ENCODE data around the gene NXNL1. TPM values are rescaled to one million over a fixed set of nuclear protein-coding genes. Genes with fewer than 3 reads are reported as not detected.

NXNL1 gene
- total and polyA plus RNA-seq, 2 donors = not detected

DNA sequence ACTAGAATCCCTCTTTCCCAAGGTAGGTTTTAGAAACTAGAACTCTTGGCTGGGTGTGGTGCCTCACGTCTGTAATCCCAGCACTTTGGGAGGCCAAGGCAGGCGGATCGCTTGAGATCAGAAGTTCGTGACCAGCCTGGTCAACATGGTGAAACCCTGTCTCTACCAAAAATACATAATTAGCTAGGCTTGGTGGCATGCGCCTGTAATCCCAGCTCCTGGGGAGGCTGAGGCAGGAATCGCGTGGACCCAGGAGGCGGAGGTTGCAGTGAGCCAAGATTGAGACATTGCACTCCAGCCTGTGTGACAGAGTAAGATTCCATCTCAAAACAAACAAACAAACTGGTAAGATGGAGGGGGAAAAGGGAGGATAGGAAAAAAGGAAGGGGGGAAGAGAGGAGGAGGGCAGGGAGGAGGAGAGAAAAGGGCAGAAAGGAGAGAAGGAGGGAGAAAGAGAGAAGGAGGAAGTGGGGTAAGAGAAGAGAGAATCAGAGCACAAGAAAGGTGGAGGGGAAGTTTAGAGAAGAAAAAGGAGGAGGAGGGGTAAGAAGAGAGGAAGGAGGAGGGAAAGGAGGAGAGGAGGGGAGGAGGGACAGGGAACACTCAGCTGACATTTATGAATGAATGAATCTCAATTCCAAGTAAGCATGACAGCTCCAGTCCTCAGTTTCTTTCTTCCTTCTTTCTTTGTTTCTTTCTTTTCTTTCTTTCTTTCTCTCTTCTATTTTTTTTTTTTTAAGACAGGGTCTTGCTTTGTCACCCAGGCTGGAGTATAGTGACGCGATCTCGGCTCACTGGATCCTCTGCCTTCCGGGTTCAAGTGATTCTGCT, 7.0 kb upstream of the NXNL1 start:
- Histone ChIP-seq H3K4me3 (ENCODE audit: low read length in 2 of 2) (no peak overlapping the region), H3K9me3 (ENCODE audit: control insufficient read depth in 2 of 2, insufficient read depth in 1 of 2, low read length in 1 of 2) (peaks cover 0 to under 1% of the 10 kb centered on the region in 2 donors)
- WGBS = 93% methylated on average over 12 of the region's 12 CpGs

GRCh38 chr19:17466487-17466850, 5.7 kb upstream of the NXNL1 start:
- Histone ChIP-seq H3K27ac (ENCODE audit: low read depth in 1 of 2, low read length in 1 of 2) (no peak overlapping the region), H3K9me3 (ENCODE audit: control insufficient read depth in 2 of 2, insufficient read depth in 1 of 2, low read length in 1 of 2) (no peaks in the 10 kb centered on the region), H3K4me3 (ENCODE audit: low read length in 2 of 2) (no peak overlapping the region), H3K27me3 (ENCODE audit: control insufficient read depth in 2 of 2, insufficient read depth in 1 of 2, low read length in 1 of 2) (peaks cover 2 to 35% of the 10 kb centered on the region in 2 donors), H3K4me1 (ENCODE audit: control insufficient read depth in 2 of 2, insufficient read depth in 2 of 2, low read length in 2 of 2) (peaks cover 11 to 31% of the 10 kb centered on the region in 2 donors), H3K36me3 (ENCODE audit: control insufficient read depth in 2 of 2, insufficient read depth in 2 of 2, low read length in 1 of 2) (no peaks in the 10 kb centered on the region)
- WGBS = 66% methylated on average over 6 of the region's 6 CpGs
- DNase-seq (ENCODE audit: low read depth in 6 of 9, low spot score in 9 of 9) = no peak

More for the DNA sequence above, 7.0 kb upstream of the NXNL1 start:
- Histone ChIP-seq H3K27me3 (ENCODE audit: control insufficient read depth in 2 of 2, insufficient read depth in 1 of 2, low read length in 1 of 2) (peaks cover 2 to 41% of the 10 kb centered on the region in 2 donors), H3K27ac (ENCODE audit: low read depth in 1 of 2, low read length in 1 of 2) (no peak overlapping the region), H3K36me3 (ENCODE audit: control insufficient read depth in 2 of 2, insufficient read depth in 2 of 2, low read length in 1 of 2) (no peaks in the 10 kb centered on the region), H3K4me1 (ENCODE audit: control insufficient read depth in 2 of 2, insufficient read depth in 2 of 2, low read length in 2 of 2) (peaks cover 12 to 33% of the 10 kb centered on the region in 2 donors)
- DNase-seq (ENCODE audit: low read depth in 6 of 9, low spot score in 9 of 9) = no peak

- WGBS = 94% methylated on average over 3 of the region's 3 CpGs
- H3K4me1 ChIP-seq (ENCODE audit: control insufficient read depth in 2 of 2, insufficient read depth in 2 of 2, low read length in 2 of 2) = peaks cover 0 to 5% of the 10 kb centered on the region in 2 donors
- peaks cover 20 to 54% of the 10 kb centered on the region in 2 donors for H3K27me3 ChIP-seq (ENCODE audit: control insufficient read depth in 2 of 2, insufficient read depth in 1 of 2, low read length in 1 of 2)
- H3K9me3 ChIP-seq (ENCODE audit: control insufficient read depth in 2 of 2, insufficient read depth in 1 of 2, low read length in 1 of 2) = no peaks in the 10 kb centered on the region
- no peak for DNase-seq (ENCODE audit: low read depth in 6 of 9, low spot score in 9 of 9)
- no peak overlapping the region for H3K4me3 ChIP-seq (ENCODE audit: low read length in 2 of 2)
- H3K36me3 ChIP-seq (ENCODE audit: control insufficient read depth in 2 of 2, insufficient read depth in 2 of 2, low read length in 1 of 2) = no peaks in the 10 kb centered on the region
- no peak overlapping the region for H3K27ac ChIP-seq (ENCODE audit: low read depth in 1 of 2, low read length in 1 of 2)
These were observed 1.8 kb downstream of the NXNL1 start for GRCh38 chr19:17458970-17459369.

DNA sequence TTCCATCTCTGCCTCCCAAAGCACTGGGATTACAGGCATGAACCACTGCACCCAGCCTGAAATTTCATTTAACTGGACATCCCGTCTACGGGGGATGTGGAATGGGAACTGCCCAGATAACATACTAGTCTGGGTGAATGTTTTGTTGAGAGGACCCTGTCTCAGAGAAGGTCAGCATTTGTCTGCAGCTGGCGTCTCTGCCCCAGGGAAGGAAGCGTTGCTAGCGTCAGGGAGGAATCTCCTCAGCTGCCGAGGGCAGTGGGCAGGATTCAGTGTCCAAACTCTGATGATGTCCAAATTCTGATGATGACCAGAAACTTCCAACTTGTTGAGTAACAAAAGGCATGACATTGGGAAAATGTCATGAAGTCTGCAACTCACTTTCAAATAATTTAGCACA, 3.1 kb downstream of the NXNL1 start:
- Histone ChIP-seq H3K4me1 (ENCODE audit: control insufficient read depth in 2 of 2, insufficient read depth in 2 of 2, low read length in 2 of 2) (peaks cover 0 to 7% of the 10 kb centered on the region in 2 donors), H3K27ac (ENCODE audit: low read depth in 1 of 2, low read length in 1 of 2) (no peak overlapping the region), H3K27me3 (ENCODE audit: control insufficient read depth in 2 of 2, insufficient read depth in 1 of 2, low read length in 1 of 2) (peaks cover 20 to 63% of the 10 kb centered on the region in 2 donors), H3K36me3 (ENCODE audit: control insufficient read depth in 2 of 2, insufficient read depth in 2 of 2, low read length in 1 of 2) (no peaks in the 10 kb centered on the region), H3K4me3 (ENCODE audit: low read length in 2 of 2) (no peak overlapping the region), H3K9me3 (ENCODE audit: control insufficient read depth in 2 of 2, insufficient read depth in 1 of 2, low read length in 1 of 2) (peaks cover 0 to 7% of the 10 kb centered on the region in 2 donors)
- no peak for DNase-seq (ENCODE audit: low read depth in 6 of 9, low spot score in 9 of 9)
- WGBS = 88% methylated on average over 6 of the region's 6 CpGs

DNA sequence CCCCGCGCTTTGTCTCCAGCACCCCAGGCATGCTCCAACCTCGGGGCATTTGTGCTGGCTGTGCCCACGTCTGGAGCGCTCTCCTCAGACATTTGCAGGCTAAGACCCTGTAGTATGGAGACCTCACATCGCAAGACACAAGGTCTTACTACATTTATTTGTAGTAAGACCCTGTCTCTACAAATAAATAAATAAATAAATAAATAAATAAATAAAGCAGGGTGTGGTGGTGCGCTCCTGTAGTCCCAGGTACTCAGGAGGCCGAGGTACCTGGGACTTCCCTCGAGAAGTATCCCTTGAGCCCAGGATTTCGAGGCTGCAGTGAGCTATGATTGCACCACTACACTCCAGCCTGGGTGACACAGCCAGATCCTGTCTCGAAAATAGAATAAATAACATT, 4.6 kb downstream of the NXNL1 start:
- 85% methylated on average over 11 of the region's 11 CpGs for WGBS
- peaks cover 20 to 65% of the 10 kb centered on the region in 2 donors for H3K27me3 ChIP-seq (ENCODE audit: control insufficient read depth in 2 of 2, insufficient read depth in 1 of 2, low read length in 1 of 2)
- no peak overlapping the region for H3K27ac ChIP-seq (ENCODE audit: low read depth in 1 of 2, low read length in 1 of 2)
- H3K4me1 ChIP-seq (ENCODE audit: control insufficient read depth in 2 of 2, insufficient read depth in 2 of 2, low read length in 2 of 2) = peaks cover 0 to 7% of the 10 kb centered on the region in 2 donors
- no peaks in the 10 kb centered on the region for H3K36me3 ChIP-seq (ENCODE audit: control insufficient read depth in 2 of 2, insufficient read depth in 2 of 2, low read length in 1 of 2)
- no peak overlapping the region for H3K4me3 ChIP-seq (ENCODE audit: low read length in 2 of 2)
- peaks cover 0 to 7% of the 10 kb centered on the region in 2 donors for H3K9me3 ChIP-seq (ENCODE audit: control insufficient read depth in 2 of 2, insufficient read depth in 1 of 2, low read length in 1 of 2)
- DNase-seq (ENCODE audit: low read depth in 6 of 9, low spot score in 9 of 9) = no peak

- no peak overlapping the region for H3K4me3 ChIP-seq (ENCODE audit: low read length in 2 of 2)
- WGBS = 24% methylated on average over 58 of the region's 58 CpGs
These were observed 5.2 kb downstream of the NXNL1 start for GRCh38 chr19:17455308-17456123.

GRCh38 chr19:17454576-17455071, 6.1 kb downstream of the NXNL1 start:
- Histone ChIP-seq H3K9me3 (ENCODE audit: control insufficient read depth in 2 of 2, insufficient read depth in 1 of 2, low read length in 1 of 2) (peaks cover 0 to 7% of the 10 kb centered on the region in 2 donors), H3K27me3 (ENCODE audit: control insufficient read depth in 2 of 2, insufficient read depth in 1 of 2, low read length in 1 of 2) (peaks cover 20 to 71% of the 10 kb centered on the region in 2 donors), H3K36me3 (ENCODE audit: control insufficient read depth in 2 of 2, insufficient read depth in 2 of 2, low read length in 1 of 2) (no peaks in the 10 kb centered on the region), H3K27ac (ENCODE audit: low read depth in 1 of 2, low read length in 1 of 2) (no peak overlapping the region), H3K4me1 (ENCODE audit: control insufficient read depth in 2 of 2, insufficient read depth in 2 of 2, low read length in 2 of 2) (peaks cover 0 to 7% of the 10 kb centered on the region in 2 donors), H3K4me3 (ENCODE audit: low read length in 2 of 2) (no peak overlapping the region)
- 43% methylated on average over 13 of the region's 13 CpGs for WGBS
- no peak for DNase-seq (ENCODE audit: low read depth in 6 of 9, low spot score in 9 of 9)

More at GRCh38 chr19:17455308-17456123, 5.2 kb downstream of the NXNL1 start:
- peaks cover 0 to 7% of the 10 kb centered on the region in 2 donors for H3K9me3 ChIP-seq (ENCODE audit: control insufficient read depth in 2 of 2, insufficient read depth in 1 of 2, low read length in 1 of 2)
- H3K27ac ChIP-seq (ENCODE audit: low read depth in 1 of 2, low read length in 1 of 2) = no peak overlapping the region
- peaks cover 20 to 67% of the 10 kb centered on the region in 2 donors for H3K27me3 ChIP-seq (ENCODE audit: control insufficient read depth in 2 of 2, insufficient read depth in 1 of 2, low read length in 1 of 2)
- no peak for DNase-seq (ENCODE audit: low read depth in 6 of 9, low spot score in 9 of 9)
- H3K36me3 ChIP-seq (ENCODE audit: control insufficient read depth in 2 of 2, insufficient read depth in 2 of 2, low read length in 1 of 2) = no peaks in the 10 kb centered on the region
- peaks cover 0 to 7% of the 10 kb centered on the region in 2 donors for H3K4me1 ChIP-seq (ENCODE audit: control insufficient read depth in 2 of 2, insufficient read depth in 2 of 2, low read length in 2 of 2)

- H3K27me3 ChIP-seq (ENCODE audit: control insufficient read depth in 2 of 2, insufficient read depth in 1 of 2, low read length in 1 of 2) = peaks cover 36 to 80% of the 10 kb centered on the region in 2 donors
- no peaks in the 10 kb centered on the region for H3K36me3 ChIP-seq (ENCODE audit: control insufficient read depth in 2 of 2, insufficient read depth in 2 of 2, low read length in 1 of 2)
These were observed 8.9 kb downstream of the NXNL1 start for GRCh38 chr19:17451820-17452219.

More at GRCh38 chr19:17451820-17452219, 8.9 kb downstream of the NXNL1 start:
- Histone ChIP-seq H3K9me3 (ENCODE audit: control insufficient read depth in 2 of 2, insufficient read depth in 1 of 2, low read length in 1 of 2) (peaks cover 0 to 12% of the 10 kb centered on the region in 2 donors), H3K4me3 (ENCODE audit: low read length in 2 of 2) (no peak overlapping the region), H3K27ac (ENCODE audit: low read depth in 1 of 2, low read length in 1 of 2) (no peak overlapping the region), H3K4me1 (ENCODE audit: control insufficient read depth in 2 of 2, insufficient read depth in 2 of 2, low read length in 2 of 2) (peaks cover 5 to 7% of the 10 kb centered on the region in 2 donors)
- DNase-seq (ENCODE audit: low read depth in 6 of 9, low spot score in 9 of 9) = no peak
- 98% methylated on average over 4 of the region's 4 CpGs for WGBS
